Measurements from ENCODE around the gene CHL1. TPM values are rescaled to one million over a fixed set of nuclear protein-coding genes. Genes with fewer than 3 reads are reported as not detected.
A peak's percentile ranks its signal among the peaks of the same experiment; 100 is the strongest.

CHL1 gene
- polyA plus RNA-seq, 1 donor = 2.6 TPM

GRCh38 chr3:217099-217813 lies 20.7 kb downstream of the CHL1 start:
- DNase-seq = no peak

GRCh38 chr3:217948-218347 lies 21.4 kb downstream of the CHL1 start:
- DNase-seq = no peak

- DNase-seq = no peak
Observed at GRCh38 chr3:228442-229182, 32.0 kb downstream of the CHL1 start.

- DNase-seq = no peak
Observed at GRCh38 chr3:229183-229661, 32.7 kb downstream of the CHL1 start.

GRCh38 chr3:236881-237280 lies 40.3 kb downstream of the CHL1 start:
- no peak for DNase-seq

GRCh38 chr3:242602-243355 lies 46.2 kb downstream of the CHL1 start:
- no peak for DNase-seq

GRCh38 chr3:243356-243725 lies 46.8 kb downstream of the CHL1 start:
- DNase-seq = peak; percentile 4

- no peak for DNase-seq
Observed at GRCh38 chr3:244041-244440, 47.5 kb downstream of the CHL1 start.

GRCh38 chr3:247916-248315 lies 51.4 kb downstream of the CHL1 start:
- DNase-seq = no peak

GRCh38 chr3:248864-249520 lies 52.4 kb downstream of the CHL1 start:
- DNase-seq = no peak

- no peak for DNase-seq
Observed at GRCh38 chr3:249587-250262, 53.2 kb downstream of the CHL1 start.

GRCh38 chr3:256501-256900 lies 59.9 kb downstream of the CHL1 start:
- no peak for DNase-seq

- DNase-seq = no peak
Observed at GRCh38 chr3:257826-258225, 61.3 kb downstream of the CHL1 start.

- no peak for DNase-seq
Observed at GRCh38 chr3:260898-261297, 64.3 kb downstream of the CHL1 start.

GRCh38 chr3:263393-263792 lies 66.8 kb downstream of the CHL1 start:
- no peak for DNase-seq

- DNase-seq = no peak
Observed at GRCh38 chr3:264394-265156, 68.0 kb downstream of the CHL1 start.

GRCh38 chr3:267101-267500 lies 70.5 kb downstream of the CHL1 start:
- no peak for DNase-seq

GRCh38 chr3:270688-271087 lies 74.1 kb downstream of the CHL1 start:
- no peak for DNase-seq

GRCh38 chr3:274927-275326 lies 78.4 kb downstream of the CHL1 start:
- no peak for DNase-seq

GRCh38 chr3:277873-278272 lies 81.3 kb downstream of the CHL1 start:
- DNase-seq = no peak

- DNase-seq = peak; percentile 4
Observed at GRCh38 chr3:278300-279064, 81.9 kb downstream of the CHL1 start.
